GM21528 (cell line): ENCODE data around the gene WDR75.
"Not testable (repeated sequence)": the region's sequence is repeated elsewhere in the genome, so short reads cannot be mapped to it uniquely, and the experiment has no call there.

Experiments
- ATAC-seq: cut with Tn5 transposase; IDR thresholded peaks from one replicate; pipeline ENCODE4 v1.9.1; 2021; ENCODE audit warnings: mild to moderate bottlenecking, moderate library complexity; ENCODE audit not compliant: unreplicated experiment, low FRiP score

The WDR75 gene

GRCh38 chr2:189440947-189441708, at the start of gene WDR75:
Gene WDR75 (plus strand): TSS chr2:189441474. CDS start chr2:189441493, 19 bp downstream.
- ATAC-seq, result peak; percentile 94

- ATAC-seq, result no peak
Measured at GRCh38 chr2:189393440-189394111, 47.7 kb upstream of the WDR75 start.

- no peak for ATAC-seq
Measured at GRCh38 chr2:189394525-189394924, 46.7 kb upstream of the WDR75 start.

DNA sequence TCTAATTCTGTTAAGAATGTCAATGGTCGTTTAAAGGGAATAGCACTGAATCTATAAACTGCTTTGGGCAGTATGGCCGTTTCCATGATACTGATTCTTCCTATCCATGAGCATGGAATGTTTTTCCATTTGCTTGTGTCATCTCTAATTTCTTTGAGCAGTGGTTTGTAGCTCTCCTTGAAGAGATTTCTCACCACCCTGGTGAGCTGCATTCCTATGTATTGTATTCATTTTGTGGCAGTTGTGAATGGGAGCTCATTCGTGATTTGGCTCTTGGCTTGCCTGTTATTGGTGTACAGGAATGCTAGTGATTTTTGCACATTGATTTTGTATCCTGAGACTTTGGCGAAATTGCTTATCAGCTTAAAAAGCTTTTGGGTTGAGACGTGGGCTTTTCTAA, 38.3 kb upstream of the WDR75 start:
- ATAC-seq, result no peak

DNA sequence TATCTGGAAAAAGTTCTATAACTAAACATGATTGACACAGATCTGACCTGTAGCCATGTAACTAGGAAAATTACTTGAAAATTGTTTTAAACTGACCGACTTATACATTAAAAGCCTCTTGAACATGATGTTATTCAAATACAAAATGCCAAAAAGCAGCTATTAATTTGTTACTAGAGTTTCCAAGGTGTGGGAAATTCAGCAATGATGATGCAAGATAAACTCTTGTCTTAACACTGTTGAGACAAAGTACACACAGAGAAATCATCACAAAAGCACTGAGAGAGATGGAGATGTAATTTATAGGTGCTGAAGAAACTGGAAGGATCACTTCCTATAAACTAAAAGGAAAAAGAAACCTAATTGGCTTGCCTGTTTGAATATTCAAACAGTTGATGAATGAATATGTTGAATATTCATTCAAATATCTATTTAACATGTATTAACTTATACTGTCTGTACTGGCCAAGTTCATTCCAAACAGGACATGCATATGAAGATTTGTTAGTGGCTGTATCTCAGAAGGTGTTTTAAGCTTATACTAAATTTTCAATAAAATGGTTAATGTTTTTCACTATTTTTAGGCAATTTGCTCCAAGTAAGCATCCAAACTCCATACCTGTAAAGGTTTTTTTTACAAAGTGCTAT, 34.6 kb upstream of the WDR75 start:
- no peak for ATAC-seq

DNA sequence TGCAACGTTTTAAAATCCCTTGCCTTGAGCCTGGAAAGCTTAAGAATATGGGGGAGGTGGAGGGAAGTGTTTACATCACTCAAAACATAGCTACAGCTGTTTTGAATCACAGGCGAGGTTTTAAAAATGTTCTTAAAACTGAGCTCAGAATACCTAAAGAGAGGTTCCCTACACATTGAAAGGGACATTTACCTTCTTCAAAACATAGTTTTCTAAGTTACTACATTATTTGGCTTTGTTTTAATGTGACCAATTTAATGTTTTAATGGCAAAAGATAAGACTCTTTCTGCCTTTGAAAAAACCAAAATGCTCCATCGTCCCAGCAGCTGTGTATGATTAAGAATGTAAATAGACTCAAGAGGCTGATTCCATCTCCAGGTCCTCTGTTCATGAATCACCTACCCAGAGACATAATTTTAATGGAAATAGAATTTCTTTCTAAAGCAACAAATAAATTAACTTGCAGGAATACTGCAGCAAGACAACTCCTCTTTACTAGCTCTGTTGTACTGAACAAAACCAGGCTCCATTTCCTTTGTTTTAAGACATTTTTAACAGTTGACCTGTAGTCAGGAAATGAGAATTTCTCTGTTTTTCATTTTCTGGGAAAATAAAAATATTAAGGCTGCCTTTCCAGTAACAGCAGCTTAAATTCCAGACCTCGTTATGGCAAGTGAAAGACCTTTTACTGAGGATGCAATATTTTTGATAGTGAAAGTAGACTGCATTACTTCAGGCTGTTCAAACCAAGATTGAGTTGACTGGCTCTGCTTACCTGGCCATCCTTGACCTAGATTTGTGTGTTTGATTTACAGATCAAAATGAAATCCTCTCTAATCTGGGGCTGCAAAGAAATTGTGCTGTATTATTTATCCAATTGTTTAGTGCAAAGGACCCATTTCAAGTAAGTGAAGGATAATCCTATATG, 33.7 kb upstream of the WDR75 start:
- no peak for ATAC-seq

GRCh38 chr2:189408294-189408693, 33.0 kb upstream of the WDR75 start:
- no peak for ATAC-seq

DNA sequence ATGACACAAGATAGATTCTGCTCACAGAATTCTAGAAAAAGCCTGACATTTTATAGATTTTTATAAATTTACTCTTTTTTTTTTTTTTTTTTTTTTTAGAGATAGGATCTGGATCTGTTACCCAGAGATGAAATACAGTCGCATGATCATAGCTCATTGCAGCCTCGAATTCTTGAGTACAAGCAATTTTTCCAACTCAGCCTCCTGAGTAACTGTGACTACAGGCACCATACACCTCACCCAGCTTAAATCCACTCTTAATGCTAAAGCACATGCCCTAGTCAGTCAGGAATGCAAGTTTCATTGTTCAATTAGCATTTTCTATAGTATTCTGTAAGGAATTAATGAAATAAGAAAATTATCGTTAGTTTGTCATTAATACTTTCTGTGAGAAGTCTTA, 32.1 kb upstream of the WDR75 start:
- ATAC-seq, result no peak

DNA sequence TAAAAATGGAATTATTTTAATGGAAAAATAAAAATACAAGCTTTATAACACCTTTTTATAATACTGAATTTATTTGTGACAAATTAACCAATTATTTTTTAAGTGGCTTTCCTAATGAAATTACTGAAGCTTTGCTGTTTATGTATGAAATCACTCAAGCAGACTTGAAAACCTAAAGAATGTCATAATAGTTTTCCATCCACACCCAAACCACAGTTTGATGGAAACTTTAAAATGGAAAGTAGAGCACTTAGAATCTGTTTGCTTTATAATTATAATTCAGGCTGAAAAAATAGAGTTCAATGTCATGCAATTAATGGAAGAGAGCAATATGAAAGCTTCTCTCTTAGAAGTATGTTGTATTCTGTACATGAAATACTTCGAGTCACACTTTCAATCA, 31.6 kb upstream of the WDR75 start:
- ATAC-seq, result no peak

GRCh38 chr2:189411860-189412259, 29.4 kb upstream of the WDR75 start:
- no peak for ATAC-seq

DNA sequence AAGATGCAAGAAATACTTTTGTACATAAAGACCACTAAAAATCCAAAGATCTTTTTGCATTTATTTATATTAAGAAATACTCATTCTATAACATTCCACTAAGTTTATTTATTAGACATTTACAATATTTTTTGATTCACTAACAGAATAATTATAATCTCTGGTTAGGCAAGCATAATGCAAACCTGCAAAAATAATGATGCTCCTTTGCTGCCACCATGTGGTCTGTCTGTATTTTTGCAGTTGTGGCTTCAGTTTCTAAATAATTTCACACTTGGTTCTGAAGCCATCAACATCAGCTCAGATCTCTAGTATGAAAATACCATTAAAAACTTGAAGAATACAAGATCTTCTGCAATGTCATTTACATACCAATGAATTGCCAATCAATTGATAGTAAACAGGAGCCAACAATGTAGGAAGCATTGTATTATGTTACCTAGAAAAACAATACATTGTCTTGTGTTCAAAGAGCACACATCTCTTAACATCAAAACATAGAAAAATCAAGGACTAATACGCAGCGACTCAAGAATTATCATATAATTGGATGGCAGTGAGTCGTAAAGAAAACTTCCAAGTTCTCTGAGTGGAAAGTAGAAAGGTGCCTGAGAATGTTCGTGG, 28.8 kb upstream of the WDR75 start:
- ATAC-seq, result peak; percentile 84

- ATAC-seq, result no peak
Measured at GRCh38 chr2:189413249-189413648, 28.0 kb upstream of the WDR75 start.

DNA sequence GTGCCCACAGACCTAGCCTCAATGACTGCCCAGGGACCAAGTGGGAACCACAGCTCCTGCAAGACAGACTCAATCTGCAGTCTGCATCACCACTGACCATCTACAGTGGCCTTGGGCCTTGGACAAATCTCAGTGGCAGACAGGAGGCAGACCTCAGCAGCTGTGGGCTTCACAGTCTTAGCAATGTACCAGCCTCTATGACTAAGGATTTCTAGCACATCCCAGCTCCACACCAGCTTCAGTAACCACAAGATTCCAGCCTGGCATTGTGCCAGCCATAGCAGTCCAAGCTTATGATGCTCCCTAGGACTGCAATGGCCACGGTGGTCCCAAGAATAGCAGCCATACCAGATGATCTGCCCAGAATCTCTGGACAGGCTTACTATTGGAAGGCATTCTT, 19.6 kb upstream of the WDR75 start:
- ATAC-seq, result no peak

DNA sequence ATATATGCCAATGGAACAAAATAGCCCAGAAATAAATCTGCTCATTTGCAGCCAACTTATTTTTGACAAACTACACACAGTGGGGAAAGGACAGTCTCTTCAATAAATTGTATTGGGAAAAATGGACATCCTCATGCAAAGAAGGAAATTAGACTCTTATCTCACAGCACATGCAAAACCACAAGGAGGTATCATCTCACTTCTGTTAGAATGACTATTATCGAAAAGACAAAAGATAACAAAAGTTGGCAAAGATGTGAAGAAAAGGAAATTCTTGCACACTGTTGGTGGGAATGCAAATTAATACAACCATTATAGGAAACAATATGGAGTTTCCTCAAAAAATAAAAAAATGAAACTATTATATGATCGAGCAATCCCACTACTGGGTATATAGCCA, 16.3 kb upstream of the WDR75 start:
- no peak for ATAC-seq

- no peak for ATAC-seq
Measured at GRCh38 chr2:189425676-189426075, 15.6 kb upstream of the WDR75 start.

DNA sequence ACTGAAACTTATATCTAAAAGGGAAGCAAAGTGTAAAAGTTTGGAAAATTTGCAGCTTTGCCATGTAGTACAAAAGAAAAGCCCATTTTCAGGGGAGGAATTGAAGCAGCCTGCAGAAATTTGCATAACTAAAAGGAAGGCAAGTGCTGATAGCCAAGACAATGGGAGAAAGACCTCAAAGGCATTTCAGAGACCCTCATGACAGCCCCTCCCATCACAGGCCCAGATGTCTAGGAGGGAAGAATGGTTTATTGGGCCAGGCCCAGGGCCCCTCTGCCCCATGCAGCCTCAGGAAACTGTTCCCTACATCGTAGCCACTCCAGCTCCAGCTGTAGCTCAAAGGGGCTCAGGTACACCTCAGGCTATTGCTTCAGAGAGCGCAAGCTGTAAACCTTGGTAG, 14.4 kb upstream of the WDR75 start:
- ATAC-seq, result no peak

DNA sequence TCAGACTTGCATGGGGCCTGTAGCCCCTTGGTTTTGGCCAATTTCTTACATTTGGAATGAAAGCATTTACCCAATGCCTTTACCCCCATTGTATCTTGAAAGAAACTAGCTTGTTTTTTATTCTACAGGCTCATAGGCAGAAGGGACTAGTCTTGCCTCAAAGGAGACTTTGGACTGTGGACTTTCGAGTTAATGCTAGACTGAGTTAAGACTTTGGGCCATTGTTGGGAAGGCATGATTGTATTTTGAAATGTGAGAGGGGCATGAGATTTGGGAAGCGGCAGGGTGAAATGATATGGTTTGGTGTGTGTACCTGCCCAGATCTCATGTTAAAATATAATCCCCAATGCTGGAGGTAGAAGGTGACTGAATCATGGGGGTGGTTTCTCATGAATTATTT, 13.4 kb upstream of the WDR75 start:
- no peak for ATAC-seq

DNA sequence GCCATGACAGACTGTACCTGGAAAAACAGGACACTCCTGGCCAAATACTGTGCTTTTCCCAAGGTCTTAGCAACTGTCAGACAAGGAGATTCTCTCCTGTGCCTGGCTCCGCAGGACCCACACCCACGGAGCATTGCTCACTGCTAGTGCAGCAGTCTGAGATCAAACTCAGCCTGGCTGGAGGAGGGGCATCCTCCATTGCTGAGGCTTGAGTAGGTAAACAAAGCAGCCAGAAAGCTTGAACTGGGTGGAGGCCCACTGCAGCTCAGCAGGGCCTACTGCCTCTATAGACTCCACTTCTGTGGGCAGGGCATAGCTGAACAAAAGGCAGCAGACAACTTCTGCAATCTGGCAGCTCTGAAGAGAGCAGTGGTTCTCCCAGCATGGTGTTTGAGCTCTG, 10.8 kb upstream of the WDR75 start:
- ATAC-seq, result not testable (repeated sequence)

GRCh38 chr2:189435803-189436202, 5.5 kb upstream of the WDR75 start:
- not testable (repeated sequence) for ATAC-seq

DNA sequence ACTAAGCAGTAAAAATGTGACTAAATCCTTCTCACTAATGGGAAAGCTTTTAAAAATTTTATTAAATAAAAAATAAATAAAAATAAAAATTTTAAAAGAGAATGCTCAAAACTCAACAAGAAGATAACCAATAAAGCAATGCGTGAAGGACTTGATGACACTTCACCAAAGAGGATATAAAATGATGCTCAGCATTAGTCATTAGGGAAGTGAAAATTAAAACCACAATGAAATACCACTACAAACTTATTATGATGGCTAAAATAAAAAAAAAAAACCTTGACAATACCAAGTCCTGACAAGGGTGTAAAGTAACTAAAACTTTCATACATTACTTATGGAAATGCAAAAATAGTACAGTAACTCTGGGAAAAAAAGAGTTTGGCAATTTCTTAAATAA, 3.3 kb upstream of the WDR75 start:
- no peak for ATAC-seq
